Caco-2 (cell line): ENCODE results near the gene ZNF771. TPM values are rescaled to one million over a fixed set of nuclear protein-coding genes. Genes with fewer than 3 reads are reported as not detected.

Experiments
- BruUV-seq: library from RNA; stranded (reverse); fragments of 400-500 nt; replicated peaks from 2 replicates; lab custom pipeline; 2021; lab: Mats Ljungman, UMichigan
- CTCF ChIA-PET: fragments of 300-600 bp; sonication (Branson Sonifier 250); formaldehyde crosslinking; loops from one replicate; lab custom pipeline; 2022; ENCODE audit warnings: antibody characterized with exemption; lab: Charles Lee
- POLR2A ChIA-PET: fragments of 300-600 bp; sonication (Branson Sonifier 250); formaldehyde crosslinking; loops from one replicate; lab custom pipeline; 2022; ENCODE audit warnings: antibody characterized with exemption; lab: Charles Lee
- DNase-seq, 2 experiments: peaks; one replicate each; pipeline versions ENCODE4 v3.0.0 to v3.0.0-alpha.2; 2020 to 2022
- H3K27me3 ChIP-seq: replicated peaks from 2 replicates; pipeline ENCODE4 v1.6.0; 2011; ENCODE audit warnings: low read length; ENCODE audit not compliant: control insufficient read depth, insufficient read depth
- H3K36me3 ChIP-seq: 2 replicates; pipeline ENCODE4 v1.5.1; 2011; ENCODE audit warnings: low read length; ENCODE audit not compliant: control insufficient read depth, insufficient read depth
- H3K4me1 ChIP-seq: fragments of 250-450 bp; sonication (Bioruptor Pico); 2 replicates; pipeline ENCODE4 v1.5.1; 2020; ENCODE audit warnings: mild to moderate bottlenecking
- H3K4me3 ChIP-seq: 2 replicates; pipeline ENCODE4 v1.5.1; 2011; ENCODE audit warnings: low read depth, mild to moderate bottlenecking, control low read depth, low read length
- H3K9me3 ChIP-seq: fragments of 250-450 bp; sonication (Bioruptor Pico); 2 replicates; pipeline ENCODE4 v1.5.1; 2020; ENCODE audit warnings: mild to moderate bottlenecking, moderate library complexity
- H3K27ac Mint-ChIP-seq: one replicate; pipeline ENCODE4 v1.8.0; 2022; ENCODE audit warnings: mixed read lengths; ENCODE audit not compliant: unreplicated experiment
- H3K27me3 Mint-ChIP-seq: one replicate; pipeline ENCODE4 v1.8.0; 2022; ENCODE audit warnings: mixed read lengths; ENCODE audit not compliant: insufficient read depth, unreplicated experiment
- H3K36me3 Mint-ChIP-seq: one replicate; pipeline ENCODE4 v1.8.0; 2022; ENCODE audit warnings: mild to moderate bottlenecking, mixed read lengths; ENCODE audit not compliant: insufficient read depth, unreplicated experiment
- H3K4me1 Mint-ChIP-seq: one replicate; pipeline ENCODE4 v1.8.0; 2022; ENCODE audit warnings: low read depth, mixed read lengths; ENCODE audit not compliant: unreplicated experiment
- H3K4me3 Mint-ChIP-seq: one replicate; pipeline ENCODE4 v1.8.0; 2022; ENCODE audit warnings: mild to moderate bottlenecking, moderate library complexity, mixed read lengths; ENCODE audit not compliant: unreplicated experiment
- H3K9me3 Mint-ChIP-seq: one replicate; pipeline ENCODE4 v1.8.0; 2022; ENCODE audit warnings: mixed read lengths; ENCODE audit not compliant: unreplicated experiment
- CTCF ChIP-seq, 2 experiments: fragments of 200-600 bp in 1 of 2; IDR thresholded peaks; 1 replicate in 1 of 2; 2 replicates in 1 of 2; pipeline versions ENCODE4 v1.5.1 to v1.8.0; 2011 to 2022; ENCODE audit warnings: antibody characterized with exemption in 1 of 2, control low read depth in 1 of 2, inconsistent platforms in 1 of 2, low read depth in 1 of 2, low read length in 1 of 2, mild to moderate bottlenecking in 1 of 2, moderate library complexity in 1 of 2; ENCODE audit not compliant: insufficient read depth in 1 of 2, severe bottlenecking in 1 of 2, unreplicated experiment in 1 of 2
- intact Hi-C: fragments of 100-400 bp; cut with micrococcal nuclease; formaldehyde crosslinking; loops from one replicate; pipeline ENCODE4 v1.10.0; 2022; ENCODE audit not compliant: unreplicated experiment
- total RNA-seq: library from RNA; stranded (reverse); gene quantifications from 2 replicates; pipeline ENCODE4 v1.2.3, GENCODE V29; 2022

Gene ZNF771
- total RNA-seq, 1 experiment from 2014 or later, result 5.8 TPM

- POLR2A ChIA-PET, result interaction anchor here (0.7 to 1.6 kb wide), 10 partner anchors 10 to 242 kb away, joined by 3 to 27 read pairs (median 5); partner anchors contain the start of genes DCTPP1, FBRS, SEPHS2 and ZNF48
- no peak for TF ChIP-seq CTCF (IDR thresholded peaks at IDR 0.05; ENCODE audit: insufficient read depth in 1 of 2, low read depth in 1 of 2, low read length in 1 of 2, severe bottlenecking in 1 of 2, unreplicated experiment in 1 of 2)
- Mint-ChIP-seq H3K27me3 (no peaks in the 10 kb centered on the region), H3K9me3 (no peaks in the 10 kb centered on the region), H3K4me3 (peak overlapping the region; percentile 55), H3K36me3 (peaks cover 37% of the 10 kb centered on the region), H3K4me1 (peaks cover 16% of the 10 kb centered on the region), H3K27ac (peak overlapping the region; percentile 57)
- BruUV-seq, result no TSS peak
- intact Hi-C loops, result no loop called here
- no peak for DNase-seq
- Histone ChIP-seq H3K9me3 (no peaks in the 10 kb centered on the region), H3K4me3 (peak overlapping the region; percentile 93), H3K27me3 (no peaks in the 10 kb centered on the region), H3K36me3 (peaks cover 1% of the 10 kb centered on the region), H3K4me1 (peaks cover 11% of the 10 kb centered on the region; the same call in 1 of the 2 replicates)
- CTCF ChIA-PET, result interaction anchor here (0.6 to 2.2 kb wide), 11 partner anchors 7 to 372 kb away, joined by 3 to 49 read pairs (median 9); partner anchors contain the start of genes DCTPP1, PRR14, TBC1D10B and ZNF48
Measured at GRCh38 chr16:30416624-30417528, 9.5 kb downstream of the ZNF771 start.

GRCh38 chr16:30417529-30418349, 10.3 kb downstream of the ZNF771 start:
- H3K36me3 Mint-ChIP-seq, result peaks cover 42% of the 10 kb centered on the region
- BruUV-seq, result no TSS peak
- H3K9me3 Mint-ChIP-seq, result no peaks in the 10 kb centered on the region
- peak overlapping the region; percentile 93 for H3K4me3 ChIP-seq
- TF ChIP-seq CTCF (IDR thresholded peaks at IDR 0.05; ENCODE audit: insufficient read depth in 1 of 2, low read depth in 1 of 2, low read length in 1 of 2, severe bottlenecking in 1 of 2, unreplicated experiment in 1 of 2), result peak in 1 of 2 experiments; percentile 41
- peak; percentile 89 to 91 for DNase-seq
- H3K4me3 Mint-ChIP-seq, result peak overlapping the region; percentile 60
- H3K36me3 ChIP-seq, result peaks cover 1% of the 10 kb centered on the region
- intact Hi-C loops, result no loop called here
- no peaks in the 10 kb centered on the region for H3K27me3 ChIP-seq
- no peaks in the 10 kb centered on the region for H3K27me3 Mint-ChIP-seq
- peaks cover 11% of the 10 kb centered on the region; the same call in 1 of the 2 replicates for H3K4me1 ChIP-seq
- no peaks in the 10 kb centered on the region for H3K9me3 ChIP-seq
- peaks cover 16% of the 10 kb centered on the region for H3K4me1 Mint-ChIP-seq
- CTCF ChIA-PET, result interaction anchor here (0.6 to 2.2 kb wide), 18 partner anchors 8 to 756 kb away, joined by 3 to 49 read pairs (median 5); partner anchors contain the start of genes CD2BP2, DCTPP1, PRR14 and TBC1D10B
- POLR2A ChIA-PET, result interaction anchor here (0.6 to 1.6 kb wide), 17 partner anchors 9 to 241 kb away, joined by 3 to 27 read pairs (median 5); partner anchors contain the start of genes DCTPP1, FBRS, SEPHS2 and ZNF48
- H3K27ac Mint-ChIP-seq, result no peak overlapping the region
